HG03139 (cell line): Measurements from ENCODE around the gene TBC1D22A.
"Not testable (repeated sequence)": the region's sequence is repeated elsewhere in the genome, so short reads cannot be mapped to it uniquely, and the experiment has no call there.

Source experiments
- ATAC-seq: cut with Tn5 transposase; IDR thresholded peaks from one replicate; pipeline ENCODE4 v1.9.1; 2021; ENCODE audit not compliant: unreplicated experiment

The TBC1D22A gene

DNA sequence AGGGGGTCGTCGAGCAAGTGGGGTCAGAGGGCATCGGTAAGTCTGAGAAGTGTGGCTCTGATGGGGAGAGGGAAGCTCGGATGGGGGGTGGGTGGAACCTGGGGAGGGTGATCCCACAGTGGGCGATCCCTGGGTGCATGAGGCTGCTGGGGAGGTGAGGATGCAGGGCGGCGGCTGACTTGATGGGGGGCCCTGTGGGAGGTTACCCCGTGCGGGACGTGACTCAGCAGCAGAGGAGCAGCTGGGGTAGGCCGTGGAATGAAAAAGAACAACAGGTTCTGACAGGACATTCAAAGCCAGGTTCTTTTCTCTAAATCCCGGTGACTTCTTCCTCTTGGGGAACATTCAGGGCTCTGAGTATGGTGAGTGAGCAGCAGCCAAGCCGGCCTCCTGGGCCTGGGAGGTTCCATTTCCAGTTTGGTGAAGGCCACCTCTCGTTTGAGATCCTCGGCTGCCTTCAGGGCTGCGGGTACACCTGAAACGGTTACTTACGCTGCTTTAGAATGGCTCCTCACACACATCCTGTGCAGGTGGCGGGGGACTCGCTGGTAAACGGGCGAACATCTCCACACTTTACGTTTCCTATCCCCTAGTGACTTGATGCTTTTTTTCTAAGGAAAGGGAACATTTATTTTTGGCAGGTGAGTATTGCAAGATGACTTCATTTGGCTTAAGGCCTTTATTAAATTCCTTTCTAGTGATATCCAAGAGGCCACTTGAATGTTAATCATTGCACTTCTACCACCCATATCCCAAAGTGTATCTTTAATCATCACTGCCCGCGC lies 278.2 kb downstream of the TBC1D22A start:
- ATAC-seq, result no peak

DNA sequence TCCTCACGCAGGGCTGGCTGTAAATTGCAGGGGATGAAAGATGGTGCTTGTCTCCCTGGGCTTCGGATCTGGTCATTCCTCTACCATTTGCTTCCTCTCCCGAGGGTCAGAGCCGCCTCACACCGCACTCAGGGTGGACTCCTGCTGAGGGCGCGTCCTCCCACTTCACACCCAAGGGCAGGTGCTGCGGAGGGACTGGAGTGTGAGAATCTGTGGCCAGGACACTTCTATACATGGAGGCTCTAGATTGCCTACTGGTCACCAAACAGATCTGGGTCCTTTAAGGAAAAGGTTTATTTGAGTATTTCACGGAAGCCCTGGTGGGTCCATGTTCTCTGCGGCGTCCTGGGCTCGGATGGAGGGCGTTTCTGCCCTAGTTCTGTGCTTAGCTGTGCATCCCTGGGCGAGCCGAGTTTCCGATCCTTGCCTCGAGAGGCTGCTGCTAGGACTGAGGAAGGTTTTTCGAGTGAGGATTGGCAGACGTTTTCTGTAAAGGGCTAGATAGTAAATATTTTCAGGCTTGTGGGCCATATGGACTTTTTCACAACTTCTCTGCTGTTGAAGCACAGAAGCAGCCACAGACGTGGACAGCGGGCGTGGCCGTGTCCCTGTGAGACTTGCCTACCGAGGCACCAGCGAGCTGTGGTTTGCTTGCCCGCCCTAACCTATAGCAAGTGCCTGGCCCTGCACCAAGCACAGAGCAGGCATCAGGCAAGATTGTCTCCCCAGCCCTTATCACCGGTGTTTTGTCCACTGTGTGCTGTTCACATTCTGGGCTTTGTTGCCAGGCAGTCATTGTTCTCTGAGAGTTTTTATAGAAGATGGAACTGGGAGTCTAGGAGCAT lies 279.0 kb downstream of the TBC1D22A start:
- no peak for ATAC-seq

- no peak for ATAC-seq
Observed at GRCh38 chr22:47042116-47042825, 279.8 kb downstream of the TBC1D22A start.

GRCh38 chr22:47042861-47043496 lies 280.5 kb downstream of the TBC1D22A start:
- ATAC-seq, result no peak

DNA sequence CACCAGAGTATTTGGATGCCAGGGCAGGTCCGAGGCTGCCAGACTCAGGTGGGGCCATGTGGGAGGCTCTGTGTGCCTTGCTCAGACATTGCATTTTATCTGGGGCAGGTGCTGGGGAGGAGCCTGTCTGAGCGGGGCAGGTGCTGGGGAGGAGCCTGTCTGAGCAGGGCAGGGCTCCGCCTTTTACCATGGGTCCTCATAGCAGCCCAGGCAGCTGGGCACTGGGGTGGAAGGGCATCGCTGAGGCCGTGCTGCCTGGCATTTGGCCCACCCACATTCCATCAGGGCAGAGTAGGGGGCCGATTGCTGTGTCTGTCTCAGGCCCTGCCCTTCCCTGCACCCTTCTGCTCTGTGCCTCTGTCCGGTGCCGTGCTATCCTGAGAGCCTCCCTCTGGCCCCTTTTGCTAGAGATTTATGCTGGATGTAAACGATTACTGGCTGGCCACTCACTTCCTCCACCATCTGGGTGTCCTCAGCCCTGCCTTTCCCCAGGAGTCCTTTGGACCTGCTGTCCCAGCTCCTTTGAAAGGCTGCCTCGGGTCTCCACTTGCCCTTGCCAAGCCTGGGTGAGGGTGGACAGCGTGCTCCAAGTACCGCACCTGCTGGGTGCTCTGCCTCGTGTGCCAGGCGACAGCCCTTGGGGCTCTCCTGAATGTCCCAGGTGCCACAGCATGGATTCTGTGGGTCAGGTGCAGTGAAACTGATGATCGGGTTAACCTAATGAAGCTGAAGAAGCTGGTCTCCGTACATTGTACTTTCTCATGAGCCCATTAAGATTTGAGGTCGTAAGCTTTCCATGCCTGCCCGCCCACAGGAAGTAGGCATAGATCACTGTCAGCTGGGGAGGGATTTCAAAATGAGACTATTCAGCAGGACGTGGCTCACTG lies 281.6 kb downstream of the TBC1D22A start:
- ATAC-seq, result no peak

DNA sequence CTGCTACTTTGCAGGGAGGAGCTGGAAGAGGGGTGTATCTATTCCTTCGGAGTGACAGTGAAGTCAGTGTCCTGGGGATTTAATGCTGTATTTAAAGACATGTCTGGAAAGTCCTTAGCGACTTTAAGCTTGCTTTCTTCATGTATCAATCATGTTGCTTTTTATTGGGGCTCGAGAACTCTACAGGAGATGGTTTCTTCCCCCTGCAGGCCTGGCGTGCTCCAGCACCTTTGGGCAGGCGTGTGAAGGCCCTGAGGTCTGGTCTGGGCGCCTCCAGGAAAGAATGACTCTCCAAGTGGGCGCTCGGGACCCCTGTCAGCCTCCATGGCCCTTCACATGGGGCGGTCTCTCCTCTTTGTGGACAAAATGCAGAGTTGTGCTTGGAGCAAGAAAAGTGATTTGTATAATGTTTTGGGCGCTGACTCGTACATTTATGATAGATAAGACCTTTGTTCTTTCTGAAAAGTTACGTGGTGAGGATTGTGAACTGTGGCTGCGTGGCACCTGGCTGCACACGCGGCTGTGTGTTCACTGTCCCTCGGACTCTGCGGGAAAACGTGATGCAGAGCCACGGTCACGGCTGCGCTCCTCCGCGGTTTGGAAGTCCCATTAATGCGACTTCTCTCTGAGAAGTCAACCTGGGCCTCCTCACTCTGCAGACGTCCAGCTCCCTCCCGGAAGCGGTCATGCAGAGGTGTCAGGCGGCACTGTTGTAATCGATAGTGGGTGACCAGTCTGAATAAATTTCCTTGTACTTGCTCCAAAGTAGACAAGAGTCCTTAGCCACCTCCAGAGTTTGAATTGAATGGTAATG lies 282.5 kb downstream of the TBC1D22A start:
- ATAC-seq, result no peak

DNA sequence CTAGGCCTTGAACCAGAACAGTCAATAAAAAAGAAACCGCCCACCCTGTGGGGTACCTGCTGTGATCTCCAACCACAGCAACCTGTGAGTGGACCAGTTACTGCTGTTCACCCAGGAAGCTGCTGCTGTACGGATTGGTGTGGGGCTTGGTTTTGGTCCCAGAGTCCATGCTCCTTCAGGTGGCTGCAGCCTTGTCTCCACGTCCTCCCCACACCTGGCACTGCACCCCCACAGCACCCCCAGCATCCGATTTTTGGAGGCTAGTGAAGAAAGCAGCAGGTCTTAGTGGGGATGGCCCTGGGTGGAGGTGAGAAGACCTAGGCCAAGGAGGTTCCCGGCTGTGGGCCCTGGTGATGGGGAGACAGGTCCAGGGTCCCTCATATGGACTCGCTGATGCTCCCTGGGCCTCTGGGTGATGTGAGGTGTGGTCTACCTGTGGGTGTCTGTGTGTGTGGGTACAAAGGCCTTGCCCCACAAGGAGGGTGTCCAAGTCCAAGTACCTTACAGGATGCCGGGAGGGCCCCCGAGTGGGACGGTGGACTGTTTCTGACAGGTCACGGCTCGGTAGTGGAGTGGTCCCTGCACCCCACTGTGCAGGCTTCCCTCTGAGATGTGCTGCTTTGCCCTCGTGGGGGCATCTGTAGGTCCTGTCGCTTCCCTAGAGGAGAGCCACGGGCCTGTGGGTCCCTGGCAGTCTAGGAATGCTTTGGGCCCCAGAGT lies 283.4 kb downstream of the TBC1D22A start:
- no peak for ATAC-seq

GRCh38 chr22:47046411-47047065 lies 284.1 kb downstream of the TBC1D22A start:
- no peak for ATAC-seq

DNA sequence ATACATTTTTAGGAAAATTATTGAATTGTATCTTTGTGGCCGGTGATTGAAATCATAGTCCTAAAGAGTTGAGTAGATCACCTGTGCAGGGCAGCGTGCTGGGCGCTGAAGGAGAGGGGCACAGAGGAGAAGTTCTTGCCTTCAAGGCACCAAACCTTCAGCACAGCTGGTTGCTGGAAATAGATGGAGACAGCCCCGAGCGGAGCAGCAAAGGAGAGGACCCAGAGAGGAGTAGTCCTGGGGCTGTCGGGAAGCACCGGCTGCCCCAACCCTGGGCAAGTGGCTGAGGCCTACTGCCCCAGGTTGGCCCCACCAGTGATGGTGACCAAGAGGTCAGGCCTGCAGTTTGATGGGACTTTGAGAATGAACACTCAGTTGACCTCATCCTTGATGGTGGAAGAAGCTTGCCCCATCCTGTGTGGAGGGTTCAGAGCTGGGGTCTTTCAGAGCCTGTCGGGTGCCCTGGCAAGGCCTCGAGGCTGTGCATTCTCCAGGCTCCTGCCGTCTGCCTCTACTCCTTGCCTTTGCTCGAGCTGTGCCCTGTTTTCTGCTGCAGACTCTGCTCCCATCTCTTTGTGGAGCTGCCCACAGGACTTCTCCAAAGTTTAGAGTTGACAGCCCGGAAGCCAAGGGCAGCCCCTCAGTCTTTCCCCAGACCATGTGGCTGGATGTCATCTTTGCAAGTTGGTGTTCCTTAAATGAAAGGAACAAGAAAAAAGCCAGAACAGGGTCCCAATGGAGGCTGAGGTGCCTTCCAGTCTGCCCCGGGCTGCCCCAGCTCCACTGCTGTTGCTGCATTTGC lies 285.1 kb downstream of the TBC1D22A start:
- ATAC-seq, result no peak

DNA sequence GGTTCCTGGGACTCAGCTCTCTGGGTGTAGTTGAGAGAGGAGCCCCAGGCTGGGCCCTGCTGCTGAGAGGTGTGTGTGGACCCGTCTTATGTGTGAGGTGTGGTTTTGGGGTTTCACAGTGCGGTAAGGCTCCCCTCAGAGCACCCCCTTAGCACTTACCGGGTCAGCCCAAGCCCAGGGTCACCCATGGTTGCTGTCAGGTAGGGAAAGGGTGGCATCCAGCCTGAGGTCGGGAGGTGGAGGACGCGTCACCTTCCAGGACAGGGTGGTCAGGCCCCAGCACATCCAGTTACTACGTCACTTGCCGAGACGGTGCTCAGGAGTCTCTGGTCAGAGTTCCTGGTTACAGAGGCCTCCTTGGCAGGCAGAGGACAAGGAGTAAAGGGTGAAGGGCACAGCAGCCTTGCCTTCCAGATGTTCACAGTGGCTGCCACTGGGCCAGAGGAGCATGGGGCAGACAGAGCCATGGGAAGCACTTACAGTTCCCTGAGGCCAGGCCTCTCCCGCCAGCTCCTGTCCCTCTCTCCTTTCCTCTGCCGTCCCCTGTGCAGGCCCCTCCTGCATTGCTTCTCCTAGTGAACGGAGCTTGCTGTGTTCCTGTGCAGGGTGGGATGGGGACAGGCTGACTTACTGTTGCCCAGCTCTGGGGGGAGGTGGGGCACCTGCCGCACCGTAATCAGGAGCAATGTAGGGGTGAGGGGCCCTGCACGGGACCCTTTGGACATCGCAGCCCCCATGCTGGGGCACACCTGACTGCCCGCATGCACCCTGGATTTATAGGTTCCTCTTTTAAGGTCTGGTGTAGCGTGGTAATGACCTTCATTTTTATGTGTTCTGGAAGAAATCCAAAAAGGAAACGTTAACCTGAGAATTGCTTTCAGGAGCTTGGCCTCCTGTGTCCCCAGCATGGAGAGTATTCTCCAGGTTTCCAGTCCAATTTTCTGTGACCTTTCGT lies 285.9 kb downstream of the TBC1D22A start:
- ATAC-seq, result no peak

DNA sequence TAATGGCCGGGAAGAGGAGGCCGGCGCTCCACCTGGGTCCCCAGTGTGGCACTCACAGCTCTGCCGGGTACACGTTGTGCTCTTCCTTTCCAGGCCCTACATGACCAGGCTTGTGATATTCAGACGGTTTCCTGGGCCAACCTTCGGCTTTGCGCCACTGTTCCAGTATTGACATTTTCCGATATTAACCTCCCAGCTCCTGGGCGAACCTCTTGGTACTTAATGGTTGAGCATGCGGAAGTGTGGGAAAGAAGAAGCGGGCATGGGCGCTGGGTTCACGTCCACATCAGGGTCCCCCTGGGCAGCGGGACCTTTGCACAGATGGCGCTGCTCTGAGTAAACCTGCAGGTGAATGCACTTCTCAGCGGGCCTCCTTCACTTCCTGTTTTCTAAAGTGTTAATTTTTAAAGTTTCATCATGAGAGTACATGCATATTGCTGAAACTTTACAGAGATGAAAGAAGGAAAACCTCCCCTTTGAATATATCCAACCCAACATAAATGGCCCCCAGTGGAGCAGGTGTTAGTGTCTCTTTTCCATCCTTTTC lies 286.7 kb downstream of the TBC1D22A start:
- ATAC-seq, result no peak

DNA sequence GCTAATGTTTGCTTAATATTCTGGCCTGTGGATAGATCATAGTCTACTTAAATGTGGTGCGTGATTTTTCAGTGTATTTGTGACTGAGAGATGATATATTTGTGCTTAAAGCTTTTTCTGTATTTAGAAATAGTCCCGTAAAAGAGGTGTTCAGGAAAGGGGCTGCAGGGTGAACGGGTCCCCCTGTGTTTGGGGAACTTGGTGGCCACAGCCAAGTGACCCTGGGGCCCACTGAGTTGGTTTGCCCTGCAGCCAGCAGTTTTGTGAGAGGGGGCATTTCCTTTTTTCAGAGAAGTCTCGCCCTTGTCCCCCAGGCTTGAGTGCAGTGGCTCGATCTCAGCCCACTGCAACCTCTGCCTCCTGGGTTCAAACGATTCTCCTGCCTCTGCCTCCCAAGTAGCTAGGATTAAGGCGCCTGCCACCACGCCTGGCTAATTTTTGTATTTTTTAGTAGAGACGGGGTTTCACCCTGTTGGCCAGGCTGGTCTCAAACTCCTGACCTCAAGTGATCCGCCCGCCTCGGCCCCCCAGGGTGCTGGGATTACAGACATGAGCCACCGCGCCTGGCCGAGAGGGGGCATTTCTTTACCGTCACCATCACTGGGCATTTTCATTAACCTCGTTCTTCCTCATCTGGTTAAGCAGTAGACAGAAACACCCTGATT lies 287.4 kb downstream of the TBC1D22A start:
- ATAC-seq, result not testable (repeated sequence)

DNA sequence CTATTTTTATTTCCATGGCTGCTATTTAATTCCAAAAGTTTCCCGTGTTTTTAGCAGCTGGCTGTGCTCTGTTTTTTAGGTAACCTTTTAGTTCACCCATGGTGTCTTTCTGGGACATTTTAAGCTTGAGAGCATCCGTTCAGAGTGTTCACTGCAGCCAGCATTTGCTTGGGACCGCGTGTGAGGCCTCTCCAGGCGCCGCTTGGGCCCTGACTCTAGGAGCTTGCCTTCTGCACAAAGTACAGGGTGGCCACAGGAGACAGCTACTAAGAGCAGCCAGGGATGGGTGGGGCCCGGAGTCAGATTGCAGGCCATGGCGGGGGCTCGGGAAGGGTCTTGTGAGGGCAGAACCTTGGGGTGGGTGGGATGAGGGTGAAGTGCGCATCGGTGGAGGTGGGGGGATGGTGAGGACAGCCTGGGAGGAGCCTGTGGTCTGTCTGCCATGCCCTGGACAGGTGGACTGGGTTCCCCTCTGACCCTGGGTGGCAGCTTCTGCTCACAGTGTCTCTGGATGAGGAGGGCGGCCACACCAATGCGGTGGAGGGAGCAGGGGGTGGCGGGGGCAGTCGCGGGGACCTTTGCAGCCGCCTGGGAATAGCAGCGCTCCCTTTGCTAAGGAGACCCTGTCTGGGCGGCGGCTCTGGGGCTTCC lies 288.1 kb downstream of the TBC1D22A start:
- ATAC-seq, result no peak

DNA sequence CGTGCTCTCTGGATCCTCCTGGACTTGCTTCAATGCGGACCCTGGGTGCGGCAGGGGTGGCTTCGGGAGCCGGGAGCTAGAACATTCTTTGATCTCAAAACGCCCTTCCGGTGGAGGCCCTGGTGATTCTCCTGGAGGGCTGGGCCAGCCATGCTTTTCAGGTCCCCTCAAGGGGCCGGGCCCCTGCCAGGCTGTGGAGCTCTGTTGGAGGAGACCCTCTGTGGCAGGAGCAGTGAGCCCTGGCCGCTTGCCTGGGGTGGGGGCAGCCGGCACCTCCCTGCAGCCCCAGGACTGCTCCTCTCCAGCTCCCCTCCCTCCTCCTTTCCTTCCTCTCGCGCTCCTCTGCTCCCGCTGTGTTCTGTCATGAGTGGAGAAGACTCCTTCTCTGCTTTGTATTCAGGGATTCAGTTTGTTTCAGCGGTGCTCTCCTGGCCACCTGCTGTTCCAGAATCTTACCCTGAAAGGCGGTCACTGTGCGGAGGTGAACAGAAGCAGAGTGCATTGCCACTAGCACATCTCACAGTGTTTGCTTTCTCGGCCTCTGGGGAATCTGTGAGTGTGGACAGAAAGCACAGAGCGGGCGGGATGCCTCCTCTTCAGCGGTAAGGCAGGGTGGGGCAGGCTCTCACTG lies 289.1 kb downstream of the TBC1D22A start:
- ATAC-seq, result no peak
